Astrocyte (in vitro differentiated cells and primary cell): ENCODE measurements around the gene MYOCD. TPM values are rescaled to one million over a fixed set of nuclear protein-coding genes. Genes with fewer than 3 reads are reported as not detected.
A peak's percentile ranks its signal among the peaks of the same experiment; 100 is the strongest.

Experiments
- DNase-seq: peaks from one replicate; pipeline ENCODE4 v3.0.0-alpha.2; 2010; ENCODE audit warnings: low read depth
- FAIRE-seq: peaks from 2 replicates; lab custom pipeline; 2011; peaks lifted over from hg19 to GRCh38; lab: Jason Lieb, UNC
- H2AFZ ChIP-seq: 2 replicates; pipeline ENCODE4 v1.6.0; 2012; ENCODE audit warnings: low read depth, low read length, inconsistent platforms
- H3K27ac ChIP-seq: 2 replicates; pipeline ENCODE4 v1.5.1; 2011; ENCODE audit warnings: low read depth, low read length, inconsistent platforms
- H3K27me3 ChIP-seq: 2 replicates; pipeline ENCODE4 v1.6.0; 2011; ENCODE audit warnings: low read length, inconsistent platforms; ENCODE audit not compliant: insufficient read depth
- H3K36me3 ChIP-seq: 2 replicates; pipeline ENCODE4 v1.5.1; 2011; ENCODE audit warnings: low read length, inconsistent platforms; ENCODE audit not compliant: insufficient read depth
- H3K4me1 ChIP-seq: 2 replicates; pipeline ENCODE4 v1.5.1; 2011; ENCODE audit warnings: low read length, inconsistent platforms; ENCODE audit not compliant: insufficient read depth
- H3K4me2 ChIP-seq: 2 replicates; pipeline ENCODE4 v1.6.0; 2012; ENCODE audit warnings: low read length, inconsistent platforms
- H3K4me3 ChIP-seq: 2 replicates; pipeline ENCODE4 v1.5.1; 2011; ENCODE audit warnings: low read depth, mild to moderate bottlenecking, low read length, inconsistent platforms; ENCODE audit not compliant: insufficient read depth
- H3K79me2 ChIP-seq: 2 replicates; pipeline ENCODE4 v1.6.0; 2012; ENCODE audit warnings: mild to moderate bottlenecking, low read length, inconsistent platforms; ENCODE audit not compliant: insufficient read depth
- H3K9ac ChIP-seq: 2 replicates; pipeline ENCODE4 v1.6.0; 2012; ENCODE audit warnings: mild to moderate bottlenecking, low read length, inconsistent platforms
- H3K9me3 ChIP-seq: 2 replicates; pipeline ENCODE4 v1.5.1; 2012; ENCODE audit warnings: low read depth, mild to moderate bottlenecking, low read length, inconsistent platforms; ENCODE audit not compliant: insufficient read depth
- H4K20me1 ChIP-seq: 2 replicates; pipeline ENCODE4 v1.6.0; 2012; ENCODE audit warnings: low read length, inconsistent platforms; ENCODE audit not compliant: insufficient read depth
- H3K27ac Mint-ChIP-seq: one replicate; pipeline ENCODE4 v1.8.0; 2021; ENCODE audit warnings: mild to moderate bottlenecking, mixed read lengths; ENCODE audit not compliant: unreplicated experiment
- H3K27me3 Mint-ChIP-seq: one replicate; pipeline ENCODE4 v1.8.0; 2021; ENCODE audit warnings: low read depth, mixed read lengths; ENCODE audit not compliant: unreplicated experiment
- H3K36me3 Mint-ChIP-seq: one replicate; pipeline ENCODE4 v1.8.0; 2021; ENCODE audit warnings: low read depth, mixed read lengths; ENCODE audit not compliant: unreplicated experiment
- H3K4me1 Mint-ChIP-seq: one replicate; pipeline ENCODE4 v1.8.0; 2021; ENCODE audit warnings: low read depth, mixed read lengths; ENCODE audit not compliant: unreplicated experiment
- H3K4me3 Mint-ChIP-seq: one replicate; pipeline ENCODE4 v1.8.0; 2021; ENCODE audit warnings: mild to moderate bottlenecking, moderate library complexity, mixed read lengths; ENCODE audit not compliant: unreplicated experiment
- H3K9me3 Mint-ChIP-seq: one replicate; pipeline ENCODE4 v1.8.0; 2021; ENCODE audit warnings: mild to moderate bottlenecking, mixed read lengths; ENCODE audit not compliant: unreplicated experiment
- CTCF ChIP-seq: IDR thresholded peaks from 2 replicates; pipeline ENCODE4 v1.5.1; 2011; ENCODE audit warnings: low read depth, mild to moderate bottlenecking, inconsistent platforms, low read length, moderate library complexity; ENCODE audit not compliant: insufficient read depth
- EZH2 ChIP-seq: IDR thresholded peaks from 2 replicates; pipeline ENCODE4 v1.6.1; 2012; ENCODE audit warnings: mild to moderate bottlenecking, low read length, inconsistent platforms; ENCODE audit not compliant: insufficient read depth
- total RNA-seq: library from RNA; stranded (reverse); gene quantifications from 2 replicates; pipeline ENCODE4 v1.2.1, GENCODE V29; 2021

MYOCD gene
- total RNA-seq, 1 donor from 2014 or later, result 2.8 TPM

GRCh38 chr17:12790249-12791106 lies 124.8 kb downstream of the MYOCD start:
- Mint-ChIP-seq H3K27ac (no peak overlapping the region), H3K27me3 (peaks cover 30% of the 10 kb centered on the region), H3K36me3 (no peaks in the 10 kb centered on the region), H3K4me1 (no peaks in the 10 kb centered on the region), H3K9me3 (no peaks in the 10 kb centered on the region), H3K4me3 (peak overlapping the region; percentile 88)
- no peak for DNase-seq
- H3K4me2 ChIP-seq, result peak overlapping the region; percentile 88
- H4K20me1 ChIP-seq, result no peaks in the 10 kb centered on the region
- no peaks in the 10 kb centered on the region for H3K79me2 ChIP-seq
- FAIRE-seq, result no peak
- H3K36me3 ChIP-seq, result no peaks in the 10 kb centered on the region
- peaks cover 13% of the 10 kb centered on the region for H3K27me3 ChIP-seq
- TF ChIP-seq EZH2 (no peak), CTCF (no peak)
- no peaks in the 10 kb centered on the region for H3K9me3 ChIP-seq
- H3K4me3 ChIP-seq, result peak overlapping the region; percentile 68
- no peak overlapping the region for H3K27ac ChIP-seq
- H3K9ac ChIP-seq, result peak overlapping the region; percentile 57
- peak overlapping the region; percentile 87 for H2AFZ ChIP-seq
- peaks cover 5% of the 10 kb centered on the region for H3K4me1 ChIP-seq

- no peaks in the 10 kb centered on the region for H3K4me1 Mint-ChIP-seq
- TF ChIP-seq CTCF (no peak), EZH2 (no peak)
- H3K4me2 ChIP-seq, result no peak overlapping the region
- no peaks in the 10 kb centered on the region for H4K20me1 ChIP-seq
- H3K27me3 Mint-ChIP-seq, result peaks cover 18% of the 10 kb centered on the region
- DNase-seq (no peak), FAIRE-seq (no peak)
- no peaks in the 10 kb centered on the region for H3K79me2 ChIP-seq
- no peak overlapping the region for H3K4me3 Mint-ChIP-seq
- H3K4me3 ChIP-seq, result no peak overlapping the region
- no peak overlapping the region for H3K9ac ChIP-seq
- H3K36me3 Mint-ChIP-seq, result no peaks in the 10 kb centered on the region
- H3K9me3 ChIP-seq, result no peaks in the 10 kb centered on the region
- no peaks in the 10 kb centered on the region for H3K36me3 ChIP-seq
- no peak overlapping the region for H3K27ac Mint-ChIP-seq
- peaks cover 2% of the 10 kb centered on the region for H3K4me1 ChIP-seq
- no peaks in the 10 kb centered on the region for H3K9me3 Mint-ChIP-seq
- H3K27me3 ChIP-seq, result peaks cover 8% of the 10 kb centered on the region
- H2AFZ ChIP-seq, result no peak overlapping the region
- H3K27ac ChIP-seq, result no peak overlapping the region
Observed at GRCh38 chr17:12794919-12795532, 129.3 kb downstream of the MYOCD start.
